PC-9 (cell line): Measurements from ENCODE around the gene STEAP3. TPM values are rescaled to one million over a fixed set of nuclear protein-coding genes. Genes with fewer than 3 reads are reported as not detected.

Source experiments
- BruUV-seq: library from RNA; stranded (reverse); fragments of 400-500 nt; replicated peaks from 2 replicates; lab custom pipeline; 2021; lab: Mats Ljungman, UMichigan
- CTCF ChIA-PET: fragments of 300-600 bp; sonication (Branson Sonifier 250); formaldehyde crosslinking; loops from one replicate; lab custom pipeline; 2022; ENCODE audit warnings: antibody characterized with exemption; lab: Charles Lee
- POLR2A ChIA-PET: fragments of 300-600 bp; sonication (Branson Sonifier 250); formaldehyde crosslinking; loops from one replicate; lab custom pipeline; 2022; ENCODE audit warnings: antibody characterized with exemption; ENCODE audit not compliant: unreplicated experiment; lab: Charles Lee
- DNase-seq, 2 experiments: peaks; one replicate each; pipeline versions ENCODE4 v3.0.0 to v3.0.0-alpha.2; 2015 to 2022; ENCODE audit warnings: mixed read lengths in 1 of 2
- H2AFZ ChIP-seq: fragments of 200-600 bp; sonication (generic); 2 replicates; pipeline ENCODE4 v1.8.1; 2017; ENCODE audit warnings: antibody characterized with exemption
- H3F3A ChIP-seq: fragments of 200-600 bp; sonication (generic); 2 replicates; pipeline ENCODE4 v1.8.1; 2017; ENCODE audit warnings: antibody characterized with exemption, mild to moderate bottlenecking, low read depth; ENCODE audit not compliant: insufficient read depth
- H3K27ac ChIP-seq: fragments of 200-600 bp; sonication (generic); 2 replicates; pipeline ENCODE4 v1.6.1; 2016; ENCODE audit warnings: mixed run types
- H3K27me3 ChIP-seq: fragments of 200-600 bp; sonication (generic); 2 replicates; pipeline ENCODE4 v1.6.1; 2016; ENCODE audit warnings: low read depth, mixed run types; ENCODE audit not compliant: insufficient read depth
- H3K36me3 ChIP-seq: fragments of 200-600 bp; sonication (generic); 2 replicates; pipeline ENCODE4 v1.6.1; 2016; ENCODE audit warnings: low read depth, mixed run types
- H3K4me1 ChIP-seq: fragments of 200-600 bp; sonication (generic); replicated peaks from 2 replicates; pipeline ENCODE4 v1.6.1; 2016; ENCODE audit warnings: mixed run types; ENCODE audit not compliant: insufficient read depth
- H3K4me2 ChIP-seq: fragments of 200-600 bp; sonication (generic); 2 replicates; pipeline ENCODE4 v1.6.1; 2017; ENCODE audit warnings: mixed run types
- H3K4me3 ChIP-seq: fragments of 200-600 bp; sonication (generic); 2 replicates; pipeline ENCODE4 v1.6.1; 2016; ENCODE audit warnings: mixed run types
- H3K79me2 ChIP-seq: fragments of 200-600 bp; sonication (generic); 2 replicates; pipeline ENCODE4 v1.6.1; 2017; ENCODE audit warnings: low read depth, mixed run types
- H3K9me2 ChIP-seq: fragments of 200-600 bp; sonication (generic); 2 replicates; pipeline ENCODE4 v1.8.1; 2017; ENCODE audit warnings: mild to moderate bottlenecking; ENCODE audit not compliant: insufficient read depth
- H3K9me3 ChIP-seq: fragments of 200-600 bp; sonication (generic); 2 replicates; pipeline ENCODE4 v1.8.1; 2016; ENCODE audit warnings: low read depth; ENCODE audit not compliant: insufficient read depth
- H4K20me1 ChIP-seq: fragments of 200-600 bp; sonication (generic); 2 replicates; pipeline ENCODE4 v1.8.1; 2017; ENCODE audit not compliant: insufficient read depth
- CTCF ChIP-seq: fragments of 200-600 bp; sonication (generic); conservative IDR thresholded peaks from 2 replicates; pipeline ENCODE4 v1.6.1; 2017; ENCODE audit warnings: mixed run types, antibody characterized with exemption, mild to moderate bottlenecking, moderate library complexity
- EZH2 ChIP-seq: fragments of 200-600 bp; sonication (generic); IDR thresholded peaks from 2 replicates; pipeline ENCODE4 v1.8.0; 2017; ENCODE audit warnings: antibody characterized with exemption, low read depth
- intact Hi-C: fragments of 100-400 bp; cut with micrococcal nuclease; formaldehyde crosslinking; loops from one replicate; pipeline ENCODE4 v1.10.0; 2022; ENCODE audit not compliant: unreplicated experiment
- total RNA-seq: library from RNA; stranded (reverse); gene quantifications from 2 replicates; pipeline ENCODE4 v1.2.3, GENCODE V29; 2021

The STEAP3 gene
- total RNA-seq, 1 experiment from 2014 or later, result 23.0 TPM

GRCh38 chr2:119255760-119256581 is 32.3 kb downstream of the STEAP3 start:
- ChIA-PET CTCF (no interaction called here), POLR2A (no interaction called here)
- Histone ChIP-seq H3K9me2 (no peaks in the 10 kb centered on the region), H3K27me3 (no peaks in the 10 kb centered on the region), H4K20me1 (no peaks in the 10 kb centered on the region), H3F3A (peaks cover 54% of the 10 kb centered on the region), H3K4me2 (peak overlapping the region; percentile 2; the same call in 1 of the 2 replicates), H3K4me3 (no peak overlapping the region), H2AFZ (no peak overlapping the region), H3K27ac (0 out of 2 replicates have a peak overlapping the region, but pooled peaks have one; percentile 6), H3K9me3 (no peaks in the 10 kb centered on the region), H3K79me2 (peaks cover 14% of the 10 kb centered on the region; the same call in 1 of the 2 replicates), H3K36me3 (peaks cover 25% of the 10 kb centered on the region), H3K4me1 (peaks cover 51% of the 10 kb centered on the region)
- peak; percentile 48 to 65 for DNase-seq
- intact Hi-C loops, result loop anchor here (2.0 kb wide), 1 partner anchor 81 kb away; no protein-coding TSS in a partner anchor
- TF ChIP-seq CTCF, result no peak
- TF ChIP-seq EZH2, result no peak
- BruUV-seq, result no TSS peak

DNA sequence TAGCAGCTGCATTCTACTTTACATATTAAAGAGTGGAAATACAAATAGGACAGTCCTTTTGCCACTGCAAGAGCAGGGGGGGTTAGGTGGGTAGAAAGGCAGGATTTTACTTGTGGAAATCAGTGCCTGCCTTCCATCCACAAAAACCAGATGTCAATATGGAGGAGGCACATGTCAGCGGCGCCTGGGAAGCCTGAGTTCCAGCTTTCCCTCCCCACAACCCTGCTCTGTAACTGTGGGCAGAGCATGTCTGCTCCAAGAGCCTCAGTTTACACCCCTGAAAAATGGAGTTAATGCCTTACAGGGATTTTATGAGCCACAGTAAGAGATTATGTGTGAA is 32.9 kb downstream of the STEAP3 start:
- H3K4me1 ChIP-seq, result peaks cover 45% of the 10 kb centered on the region
- POLR2A ChIA-PET, result no interaction called here
- no peaks in the 10 kb centered on the region for H4K20me1 ChIP-seq
- H3K79me2 ChIP-seq, result peaks cover 14% of the 10 kb centered on the region; the same call in 1 of the 2 replicates
- intact Hi-C loops, result loop anchor here (2.0 kb wide), 1 partner anchor 82 kb away; no protein-coding TSS in a partner anchor
- H3K27me3 ChIP-seq, result no peaks in the 10 kb centered on the region
- no peak for TF ChIP-seq CTCF
- no peak for TF ChIP-seq EZH2
- no TSS peak for BruUV-seq
- CTCF ChIA-PET, result no interaction called here
- H3K27ac ChIP-seq, result no peak overlapping the region
- H2AFZ ChIP-seq, result no peak overlapping the region
- H3K9me2 ChIP-seq, result no peaks in the 10 kb centered on the region
- 0 out of 2 replicates have a peak overlapping the region, but pooled peaks have one; percentile 2 for H3K4me2 ChIP-seq
- H3K4me3 ChIP-seq, result no peak overlapping the region
- peaks cover 25% of the 10 kb centered on the region for H3K36me3 ChIP-seq
- no peak for DNase-seq
- peaks cover 48% of the 10 kb centered on the region for H3F3A ChIP-seq
- H3K9me3 ChIP-seq, result no peaks in the 10 kb centered on the region

DNA sequence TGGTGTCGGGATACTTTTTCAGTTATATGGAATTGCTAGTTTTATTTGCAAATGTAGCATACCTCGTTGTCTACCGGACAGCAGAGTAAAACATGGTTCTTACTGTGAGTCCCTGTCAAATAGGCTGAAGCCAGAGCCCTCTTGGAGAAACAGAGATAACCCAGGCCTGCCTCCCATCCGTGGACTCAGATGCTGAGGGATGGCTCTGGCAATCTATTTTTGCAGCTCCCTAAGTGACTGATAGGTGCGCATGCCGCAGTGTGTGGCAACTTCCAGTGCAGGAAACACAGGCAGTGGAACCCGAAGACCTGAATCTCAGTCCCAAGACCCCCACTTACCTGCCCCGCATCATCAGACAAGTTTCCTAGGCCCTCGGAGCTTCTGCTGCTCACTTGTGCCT is 33.6 kb downstream of the STEAP3 start:
- Histone ChIP-seq H3K27me3 (no peaks in the 10 kb centered on the region), H3K27ac (no peak overlapping the region), H4K20me1 (no peaks in the 10 kb centered on the region), H3K4me2 (no peak overlapping the region), H3F3A (peaks cover 42% of the 10 kb centered on the region), H3K4me3 (no peak overlapping the region), H3K9me3 (no peaks in the 10 kb centered on the region), H2AFZ (no peak overlapping the region), H3K9me2 (no peaks in the 10 kb centered on the region), H3K36me3 (peaks cover 25% of the 10 kb centered on the region), H3K4me1 (peaks cover 39% of the 10 kb centered on the region), H3K79me2 (peaks cover 14% of the 10 kb centered on the region; the same call in 1 of the 2 replicates)
- no peak for DNase-seq
- TF ChIP-seq EZH2 (no peak), CTCF (no peak)
- ChIA-PET CTCF (no interaction called here), POLR2A (no interaction called here)
- no TSS peak for BruUV-seq
- intact Hi-C loops, result loop anchor here (2.0 kb wide), 1 partner anchor 82 kb away; no protein-coding TSS in a partner anchor
